ENCODE measurements around the gene LSM12. TPM values are rescaled to one million over a fixed set of nuclear protein-coding genes. Genes with fewer than 3 reads are reported as not detected.

LSM12 gene
- total RNA-seq, 1 experiment from 2014 or later, result 128 TPM

DNA sequence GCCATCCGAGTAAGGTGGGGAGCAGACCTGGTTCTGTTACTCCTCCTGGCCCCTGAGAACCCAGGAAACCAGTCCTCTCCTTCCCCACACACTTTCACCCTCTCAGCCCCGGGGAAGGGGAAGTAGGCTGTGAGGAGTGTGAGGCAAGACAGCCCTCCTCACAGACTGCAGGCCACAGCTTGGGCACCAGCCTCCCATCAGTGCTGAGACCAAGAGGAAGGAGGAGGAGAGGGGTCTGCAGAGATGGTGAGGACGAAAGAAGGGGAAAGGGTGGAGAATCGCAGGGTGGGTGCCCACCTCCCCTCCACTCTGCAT, 11.1 kb upstream of the LSM12 start:
- no peaks in the 10 kb centered on the region for H3K9me3 ChIP-seq (ENCODE audit: control insufficient read depth, low read depth, low read length)
- peaks cover 3 to 15% of the 10 kb centered on the region in 2 experiments; a peak in 3 of 4 replicates for H3K4me1 Mint-ChIP-seq
- H2BK20ac ChIP-seq (ENCODE audit: low read depth, low read length, poor library complexity, severe bottlenecking), result no peak overlapping the region
- no peak for TF ChIP-seq CTCF (conservative IDR thresholded peaks at IDR 0.05)
- H4K5ac ChIP-seq (ENCODE audit: insufficient read length, low read depth, low read length), result no peak overlapping the region
- no peak overlapping the region for H4K8ac ChIP-seq (replicated peaks; ENCODE audit: insufficient read length, low read depth, low read length)
- no peak overlapping the region for H2BK12ac ChIP-seq (ENCODE audit: insufficient read length, low read depth, low read length)
- peaks cover 1% of the 10 kb centered on the region for H3K27me3 Mint-ChIP-seq (ENCODE audit: low read depth)
- peak; percentile 24 for DNase-seq
- H2AFZ ChIP-seq (ENCODE audit: low read length), result no peak overlapping the region
- H3K23me2 ChIP-seq (ENCODE audit: insufficient read length, low read depth, low read length, poor library complexity, severe bottlenecking), result no peaks in the 10 kb centered on the region
- H4K20me1 ChIP-seq (ENCODE audit: control insufficient read depth, insufficient read depth, insufficient read length), result no peaks in the 10 kb centered on the region
- H2AK5ac ChIP-seq (ENCODE audit: insufficient read length, low read length), result no peak overlapping the region
- no peak overlapping the region for H2BK120ac ChIP-seq (ENCODE audit: low read depth, low read length, poor library complexity, severe bottlenecking)
- WGBS (ENCODE audit: extremely low coverage, insufficient read length, low lambda C conversion rate), result no CpG with 5 or more reads among the region's 4 CpGs
- H4K91ac ChIP-seq (ENCODE audit: insufficient read length, low read depth, low read length), result no peak overlapping the region
- H2BK15ac ChIP-seq (ENCODE audit: low read depth, low read length), result no peak overlapping the region
- H3K4me3 Mint-ChIP-seq, result no peak overlapping the region
- H3K27ac Mint-ChIP-seq, result peak overlapping the region in 2 of 3 experiments; percentile 76 to 83; a peak in 4 of 7 replicates
- no peak overlapping the region for H2BK5ac ChIP-seq (ENCODE audit: insufficient read length, low read length)
- no peaks in the 10 kb centered on the region for H3K79me1 ChIP-seq (ENCODE audit: insufficient read depth, low read depth, low read length, poor library complexity, severe bottlenecking)
- H3K18ac ChIP-seq (ENCODE audit: insufficient read length, low read depth, low read length), result no peak overlapping the region
- H3K9me3 Mint-ChIP-seq, result no peaks in the 10 kb centered on the region
- H3K27me3 ChIP-seq (ENCODE audit: insufficient read depth, low read length), result no peaks in the 10 kb centered on the region
- H3K4ac ChIP-seq (ENCODE audit: low read depth, low read length), result no peak overlapping the region
- peaks cover 33 to 81% (median 68%) of the 10 kb centered on the region in 3 experiments; a peak in 6 of 7 replicates for H3K36me3 Mint-ChIP-seq (ENCODE audit: insufficient read depth in 1 of 3, low read depth in 3 of 3)
- H3K23ac ChIP-seq (ENCODE audit: insufficient read length, low read depth, low read length), result no peak overlapping the region
- no peak overlapping the region for H3T11ph ChIP-seq (ENCODE audit: low read length)
- H3K14ac ChIP-seq (ENCODE audit: insufficient read depth, low read length), result no peak overlapping the region
- no peak overlapping the region for H3K56ac ChIP-seq (ENCODE audit: insufficient read length, low read depth, low read length)
- H3K9ac ChIP-seq (ENCODE audit: extremely low read depth, insufficient read length, low read length), result no peak overlapping the region
- no peak overlapping the region for H3K27ac ChIP-seq (ENCODE audit: insufficient read length, low read depth, low read length)
- no peaks in the 10 kb centered on the region for H3K79me2 ChIP-seq (ENCODE audit: insufficient read depth, low read length)
- H3K4me2 ChIP-seq (ENCODE audit: insufficient read depth, insufficient read length, low read length), result no peak overlapping the region
- H3K4me1 ChIP-seq (ENCODE audit: insufficient read depth, low read length), result no peaks in the 10 kb centered on the region

Data from H9 (cell line).